HG03457 (cell line): Measurements from ENCODE around the gene ACTRT2.

Experiments
- ATAC-seq: cut with Tn5 transposase; IDR thresholded peaks from one replicate; pipeline ENCODE4 v1.9.1; 2021; ENCODE audit warnings: moderate number of reproducible peaks; ENCODE audit not compliant: unreplicated experiment

ACTRT2 gene

GRCh38 chr1:3030663-3031381, 9.6 kb downstream of the ACTRT2 start:
- ATAC-seq: no peak

- no peak for ATAC-seq
These were observed 10.3 kb downstream of the ACTRT2 start for GRCh38 chr1:3031401-3032221.

- ATAC-seq: no peak
These were observed 11.2 kb downstream of the ACTRT2 start for GRCh38 chr1:3032371-3033039.

GRCh38 chr1:3033040-3033789, 11.9 kb downstream of the ACTRT2 start:
- no peak for ATAC-seq

GRCh38 chr1:3033790-3034090, 12.5 kb downstream of the ACTRT2 start:
- no peak for ATAC-seq

GRCh38 chr1:3034162-3034561, 12.9 kb downstream of the ACTRT2 start:
- ATAC-seq: no peak

- ATAC-seq: no peak
These were observed 13.7 kb downstream of the ACTRT2 start for GRCh38 chr1:3034728-3035562.

- ATAC-seq: no peak
These were observed 14.5 kb downstream of the ACTRT2 start for GRCh38 chr1:3035563-3036446.

- ATAC-seq: no peak
These were observed 15.4 kb downstream of the ACTRT2 start for GRCh38 chr1:3036447-3037280.

- no peak for ATAC-seq
These were observed 16.2 kb downstream of the ACTRT2 start for GRCh38 chr1:3037281-3038040.

- no peak for ATAC-seq
These were observed 16.9 kb downstream of the ACTRT2 start for GRCh38 chr1:3038113-3038551.

GRCh38 chr1:3038571-3039181, 17.4 kb downstream of the ACTRT2 start:
- no peak for ATAC-seq

GRCh38 chr1:3040004-3040403, 18.7 kb downstream of the ACTRT2 start:
- no peak for ATAC-seq

GRCh38 chr1:3042481-3042880, 21.2 kb downstream of the ACTRT2 start:
- no peak for ATAC-seq

GRCh38 chr1:3049164-3049563, 27.9 kb downstream of the ACTRT2 start:
- no peak for ATAC-seq

GRCh38 chr1:3049905-3050304, 28.6 kb downstream of the ACTRT2 start:
- ATAC-seq: no peak

GRCh38 chr1:3050603-3051002, 29.3 kb downstream of the ACTRT2 start:
- ATAC-seq: no peak
